ENCODE data around the gene RSPH6A. TPM values are rescaled to one million over a fixed set of nuclear protein-coding genes. Genes with fewer than 3 reads are reported as not detected.

RSPH6A gene
- total RNA-seq, 1 experiment from 2014 or later, result 0.21 TPM

GRCh38 chr19:45848922-45849321, 33.8 kb upstream of the RSPH6A start:
- BruUV-seq (replicated peaks), result no TSS peak
- Mint-ChIP-seq H3K36me3 (ENCODE audit: insufficient read depth, unreplicated experiment) (peaks cover 93% of the 10 kb centered on the region), H3K9me3 (ENCODE audit: unreplicated experiment) (no peaks in the 10 kb centered on the region), H3K4me3 (ENCODE audit: unreplicated experiment) (no peak overlapping the region), H3K27ac (ENCODE audit: low read depth, unreplicated experiment) (no peak overlapping the region), H3K4me1 (ENCODE audit: insufficient read depth, unreplicated experiment) (no peaks in the 10 kb centered on the region), H3K27me3 (ENCODE audit: insufficient read depth, unreplicated experiment) (no peaks in the 10 kb centered on the region)
- no peak for TF ChIP-seq CTCF (IDR thresholded peaks at IDR 0.05; ENCODE audit: unreplicated experiment)
- CTCF ChIA-PET, result interaction anchor here (0.7 to 1.0 kb wide), 4 partner anchors 14 to 111 kb away, joined by 3 to 5 read pairs (median 4); partner anchors contain the start of gene SYMPK
- POLR2A ChIA-PET, result interaction anchor here (1.3 to 1.5 kb wide), 2 partner anchors 12 to 80 kb away, joined by 3 read pairs; partner anchors contain the start of gene SIX5
- intact Hi-C loops (cut with micrococcal nuclease), result no loop called here
- no peak for DNase-seq (ENCODE audit: unreplicated experiment)

DNA sequence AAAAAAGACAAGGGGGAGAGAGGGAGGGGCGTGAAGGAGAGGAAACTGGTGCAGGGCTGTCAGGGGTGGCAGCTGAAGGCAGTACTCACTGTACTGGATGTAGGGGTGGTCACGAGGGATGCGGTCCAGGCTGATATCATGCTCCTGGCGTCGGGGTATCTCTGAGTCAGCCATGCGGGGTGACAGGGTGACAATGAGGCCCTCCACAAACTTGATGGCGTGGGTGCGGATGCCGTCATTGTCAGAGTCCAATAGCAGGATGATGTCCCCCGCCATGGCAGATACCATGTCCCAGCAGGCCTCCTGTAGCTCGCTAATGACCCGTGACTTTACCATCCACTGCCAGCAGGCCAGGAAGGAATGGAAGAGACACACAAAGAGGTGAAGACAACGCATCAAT, 32.6 kb upstream of the RSPH6A start:
- intact Hi-C loops (cut with micrococcal nuclease), result no loop called here
- Mint-ChIP-seq H3K27me3 (ENCODE audit: insufficient read depth, unreplicated experiment) (no peaks in the 10 kb centered on the region), H3K36me3 (ENCODE audit: insufficient read depth, unreplicated experiment) (peaks cover 93% of the 10 kb centered on the region), H3K4me1 (ENCODE audit: insufficient read depth, unreplicated experiment) (no peaks in the 10 kb centered on the region), H3K4me3 (ENCODE audit: unreplicated experiment) (no peak overlapping the region), H3K9me3 (ENCODE audit: unreplicated experiment) (no peaks in the 10 kb centered on the region), H3K27ac (ENCODE audit: low read depth, unreplicated experiment) (no peak overlapping the region)
- BruUV-seq (replicated peaks), result no TSS peak
- TF ChIP-seq CTCF (IDR thresholded peaks at IDR 0.05; ENCODE audit: unreplicated experiment), result no peak
- DNase-seq (ENCODE audit: unreplicated experiment), result no peak
- ChIA-PET CTCF (interaction anchor here (0.6 kb wide), 1 partner anchor 71 kb away, joined by 3 read pairs; no protein-coding TSS in a partner anchor), POLR2A (interaction anchor here (0.9 kb wide), 1 partner anchor 16 kb away, joined by 3 read pairs; the partner anchor contains the start of gene SYMPK)

GRCh38 chr19:45842198-45842597, 27.1 kb upstream of the RSPH6A start:
- H3K36me3 Mint-ChIP-seq (ENCODE audit: insufficient read depth, unreplicated experiment), result peaks cover 96% of the 10 kb centered on the region
- BruUV-seq (replicated peaks), result no TSS peak
- intact Hi-C loops (cut with micrococcal nuclease), result no loop called here
- H3K27me3 Mint-ChIP-seq (ENCODE audit: insufficient read depth, unreplicated experiment), result no peaks in the 10 kb centered on the region
- H3K4me1 Mint-ChIP-seq (ENCODE audit: insufficient read depth, unreplicated experiment), result no peaks in the 10 kb centered on the region
- ChIA-PET CTCF (interaction anchor here (0.6 to 1.1 kb wide), 3 partner anchors 10 to 700 kb away, joined by 3 read pairs; no protein-coding TSS in a partner anchor), POLR2A (interaction anchor here (1.3 to 1.4 kb wide), 2 partner anchors 18 to 21 kb away, joined by 3 to 4 read pairs; no protein-coding TSS in a partner anchor)
- no peaks in the 10 kb centered on the region for H3K9me3 Mint-ChIP-seq (ENCODE audit: unreplicated experiment)
- no peak for TF ChIP-seq CTCF (IDR thresholded peaks at IDR 0.05; ENCODE audit: unreplicated experiment)
- H3K4me3 Mint-ChIP-seq (ENCODE audit: unreplicated experiment), result no peak overlapping the region
- DNase-seq (ENCODE audit: unreplicated experiment), result no peak
- H3K27ac Mint-ChIP-seq (ENCODE audit: low read depth, unreplicated experiment), result no peak overlapping the region

DNA sequence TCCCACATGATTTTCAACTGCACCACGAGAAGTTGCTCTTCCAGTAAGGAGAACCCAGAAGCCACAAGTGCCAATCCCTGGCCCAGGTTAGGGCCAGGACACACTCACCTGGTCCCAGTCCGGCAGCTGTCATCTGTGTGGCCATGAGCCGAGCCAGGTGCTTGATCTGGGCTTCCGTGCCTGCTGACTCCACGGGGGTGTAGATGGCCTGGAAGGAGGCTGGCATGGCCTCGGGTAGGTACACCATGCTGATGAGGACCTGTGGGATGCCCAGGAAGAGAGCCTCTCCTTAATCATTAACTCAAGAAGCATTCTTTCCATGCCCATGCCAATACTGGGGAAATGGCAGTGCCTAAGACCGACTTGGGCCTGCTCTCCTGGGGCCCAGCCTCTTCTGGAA, 19.9 kb upstream of the RSPH6A start:
- H3K36me3 Mint-ChIP-seq (ENCODE audit: insufficient read depth, unreplicated experiment), result peaks cover 97% of the 10 kb centered on the region
- H3K4me3 Mint-ChIP-seq (ENCODE audit: unreplicated experiment), result no peak overlapping the region
- POLR2A ChIA-PET, result interaction anchor here (1.2 kb wide), 1 partner anchor 42 kb away, joined by 3 read pairs; no protein-coding TSS in a partner anchor
- CTCF ChIA-PET, result interaction anchor here (0.7 kb wide), 3 partner anchors 12 to 793 kb away, joined by 3 to 5 read pairs (median 3); no protein-coding TSS in a partner anchor
- intact Hi-C loops (cut with micrococcal nuclease), result no loop called here
- no peak for DNase-seq (ENCODE audit: unreplicated experiment)
- no peaks in the 10 kb centered on the region for H3K4me1 Mint-ChIP-seq (ENCODE audit: insufficient read depth, unreplicated experiment)
- BruUV-seq (replicated peaks), result no TSS peak
- H3K27ac Mint-ChIP-seq (ENCODE audit: low read depth, unreplicated experiment), result peak overlapping the region; percentile 84
- no peaks in the 10 kb centered on the region for H3K27me3 Mint-ChIP-seq (ENCODE audit: insufficient read depth, unreplicated experiment)
- H3K9me3 Mint-ChIP-seq (ENCODE audit: unreplicated experiment), result no peaks in the 10 kb centered on the region
- no peak for TF ChIP-seq CTCF (IDR thresholded peaks at IDR 0.05; ENCODE audit: unreplicated experiment)

Data from MCF 10A (cell line).